Breast epithelium (tissue), 4 donors: ENCODE data around the gene TMOD2. TPM values are rescaled to one million over a fixed set of nuclear protein-coding genes. Genes with fewer than 3 reads are reported as not detected.

Experiments used
- DNase-seq, 2 donors: peaks; one replicate each; pipeline ENCODE4 v3.0.0-alpha.2; 2019; ENCODE audit warnings: low spot score in 2 of 2
- H3K27ac ChIP-seq, 2 donors: fragments of 200-600 bp; sonication (generic) in 1 of 2; one replicate each; pipeline ENCODE4 v1.5.1; 2016 to 2019; ENCODE audit warnings: mild to moderate bottlenecking in 1 of 2
- H3K27me3 ChIP-seq, 2 donors: fragments of 200-600 bp; sonication (generic) in 1 of 2; one replicate each; pipeline versions ENCODE4 v1.5.1 to v1.6.0; 2017 to 2019; ENCODE audit warnings: control low read depth in 1 of 2, mild to moderate bottlenecking in 1 of 2
- H3K36me3 ChIP-seq: fragments of 200-600 bp; one replicate; pipeline ENCODE4 v1.5.1; 2019
- H3K4me1 ChIP-seq, 2 donors: fragments of 200-600 bp; sonication (generic); one replicate each; pipeline ENCODE4 v1.5.1; 2016 to 2019; ENCODE audit warnings: control low read depth in 1 of 2
- H3K4me3 ChIP-seq, 3 donors: fragments of 200-600 bp; sonication (generic); 1 replicate in 2 of 3; 2 replicates in 1 of 3; pipeline ENCODE4 v1.5.1; 2016 to 2019; ENCODE audit warnings: mild to moderate bottlenecking in 3 of 3, moderate library complexity in 2 of 3
- H3K9me3 ChIP-seq, 2 donors: fragments of 200-600 bp; sonication (generic) in 1 of 2; one replicate each; pipeline ENCODE4 v1.5.1; 2016 to 2019; ENCODE audit warnings: control low read depth in 1 of 2
- POLR2A ChIP-seq: fragments of 450-650 bp; IDR thresholded peaks from one replicate; pipeline ENCODE4 v1.6.1; 2016; ENCODE audit warnings: antibody characterized with exemption, mild to moderate bottlenecking, moderate library complexity
- POLR2AphosphoS5 ChIP-seq, 3 donors: sonication (generic); formaldehyde crosslinking; IDR thresholded peaks; one replicate each; pipeline ENCODE4 v1.6.1; 2017; ENCODE audit warnings: antibody characterized with exemption in 3 of 3
- intact Hi-C: fragments of 100-400 bp; cut with DNase I; formaldehyde crosslinking; loops from one replicate; pipeline ENCODE4 v1.15.1; 2023; ENCODE audit warnings: low total_unique reads
- total RNA-seq, 3 donors: library from RNA; depleted of rRNA; stranded (reverse); fragments of >200 nt; gene quantifications; one replicate each; pipeline ENCODE4 v1.1.0, GENCODE V29; 2016
- TF ChIP-seq, protein P1 (sequence below), 3 donors: fragments of 450-650 bp; IDR thresholded peaks; one replicate each; pipeline ENCODE4 v1.5.1; 2016 to 2017; ENCODE audit warnings: antibody characterized with exemption in 3 of 3, mild to moderate bottlenecking in 3 of 3, moderate library complexity in 3 of 3

The TMOD2 gene
- total RNA-seq, 3 donors from 2014 or later: 8.6 to 16.8 (median 11.5) TPM

DNA sequence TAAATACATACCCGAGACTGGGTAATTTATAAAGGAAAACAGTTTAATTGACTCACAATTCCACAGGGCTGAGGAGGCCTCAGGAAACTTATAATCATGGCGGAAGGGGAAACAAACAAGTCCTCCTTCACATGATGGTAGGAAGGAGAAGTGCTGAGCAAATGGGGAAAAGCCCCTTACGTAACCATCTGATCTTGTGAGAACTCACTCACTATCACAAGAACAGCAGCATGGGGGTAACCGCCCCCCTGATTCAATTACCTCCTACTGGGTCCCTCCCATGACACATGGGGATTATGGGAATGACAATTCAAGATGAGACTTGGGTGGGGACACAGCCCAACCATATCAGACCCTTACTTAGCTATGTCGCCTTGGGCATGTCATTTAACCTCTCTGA is 42.4 kb upstream of the TMOD2 start:
- H3K4me3 ChIP-seq: no peak overlapping the region
- H3K4me1 ChIP-seq: no peaks in the 10 kb centered on the region
- no peaks in the 10 kb centered on the region for H3K36me3 ChIP-seq
- H3K27ac ChIP-seq: no peak overlapping the region
- no peak for TF ChIP-seq POLR2AphosphoS5 (IDR thresholded peaks at IDR 0.05)
- no peak for TF ChIP-seq POLR2A
- TF ChIP-seq, protein P1, sequence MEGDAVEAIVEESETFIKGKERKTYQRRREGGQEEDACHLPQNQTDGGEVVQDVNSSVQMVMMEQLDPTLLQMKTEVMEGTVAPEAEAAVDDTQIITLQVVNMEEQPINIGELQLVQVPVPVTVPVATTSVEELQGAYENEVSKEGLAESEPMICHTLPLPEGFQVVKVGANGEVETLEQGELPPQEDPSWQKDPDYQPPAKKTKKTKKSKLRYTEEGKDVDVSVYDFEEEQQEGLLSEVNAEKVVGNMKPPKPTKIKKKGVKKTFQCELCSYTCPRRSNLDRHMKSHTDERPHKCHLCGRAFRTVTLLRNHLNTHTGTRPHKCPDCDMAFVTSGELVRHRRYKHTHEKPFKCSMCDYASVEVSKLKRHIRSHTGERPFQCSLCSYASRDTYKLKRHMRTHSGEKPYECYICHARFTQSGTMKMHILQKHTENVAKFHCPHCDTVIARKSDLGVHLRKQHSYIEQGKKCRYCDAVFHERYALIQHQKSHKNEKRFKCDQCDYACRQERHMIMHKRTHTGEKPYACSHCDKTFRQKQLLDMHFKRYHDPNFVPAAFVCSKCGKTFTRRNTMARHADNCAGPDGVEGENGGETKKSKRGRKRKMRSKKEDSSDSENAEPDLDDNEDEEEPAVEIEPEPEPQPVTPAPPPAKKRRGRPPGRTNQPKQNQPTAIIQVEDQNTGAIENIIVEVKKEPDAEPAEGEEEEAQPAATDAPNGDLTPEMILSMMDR (IDR thresholded peaks at IDR 0.05): no peak
- H3K9me3 ChIP-seq: no peaks in the 10 kb centered on the region
- intact Hi-C loops: no loop called here
- H3K27me3 ChIP-seq: no peaks in the 10 kb centered on the region
- no peak for DNase-seq

DNA sequence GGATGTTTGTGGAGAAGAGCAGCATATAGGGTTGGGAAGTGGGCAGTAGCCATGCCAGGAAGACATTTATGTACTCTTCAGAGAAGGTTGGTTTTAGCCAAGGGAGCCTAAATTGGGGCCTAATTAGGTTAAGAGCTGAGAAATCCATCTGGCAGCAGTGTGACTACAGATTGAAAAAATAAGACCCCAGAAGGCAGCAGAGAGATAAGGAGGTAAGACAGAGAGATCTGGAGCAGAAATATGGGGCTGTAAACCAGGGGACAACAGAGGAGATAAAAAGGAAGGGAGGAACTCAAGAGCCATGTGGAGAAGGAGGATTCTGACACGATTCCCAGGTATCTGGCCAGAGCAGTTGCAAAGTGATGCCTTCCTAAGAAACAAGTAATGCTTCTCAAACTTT is 37.2 kb upstream of the TMOD2 start:
- intact Hi-C loops: no loop called here
- TF ChIP-seq, protein P1 (IDR thresholded peaks at IDR 0.05): no peak

DNA sequence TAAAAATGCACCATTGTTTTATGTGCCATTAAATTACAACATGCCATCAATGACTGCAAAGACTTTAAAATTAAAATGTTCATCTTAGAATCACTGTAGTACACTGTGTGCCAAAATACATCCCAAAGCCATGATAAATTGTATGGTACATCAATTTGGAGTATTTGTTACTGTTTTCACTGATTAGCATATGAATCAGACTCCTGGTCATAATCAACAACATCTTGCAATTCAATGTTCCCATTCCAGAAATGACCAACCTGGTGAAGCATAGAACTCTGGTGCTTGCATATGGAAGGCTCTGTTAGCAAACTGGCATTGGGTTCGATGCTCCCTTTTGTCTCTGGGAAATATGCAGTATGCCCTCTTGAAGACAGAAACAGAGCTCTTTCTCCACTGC is 36.5 kb upstream of the TMOD2 start:
- Histone ChIP-seq H3K27ac (no peak overlapping the region), H3K27me3 (no peaks in the 10 kb centered on the region), H3K4me1 (no peaks in the 10 kb centered on the region), H3K4me3 (no peak overlapping the region), H3K36me3 (no peaks in the 10 kb centered on the region), H3K9me3 (no peaks in the 10 kb centered on the region)
- DNase-seq: no peak
- intact Hi-C loops: no loop called here
- TF ChIP-seq POLR2A (no peak), POLR2AphosphoS5 (IDR thresholded peaks at IDR 0.05) (no peak)
- TF ChIP-seq, protein P1 (IDR thresholded peaks at IDR 0.05): no peak

More for the DNA sequence above, 37.2 kb upstream of the TMOD2 start:
- Histone ChIP-seq H3K27ac (no peak overlapping the region), H3K27me3 (no peaks in the 10 kb centered on the region), H3K36me3 (no peaks in the 10 kb centered on the region), H3K4me3 (no peak overlapping the region), H3K4me1 (no peaks in the 10 kb centered on the region), H3K9me3 (no peaks in the 10 kb centered on the region)
- no peak for DNase-seq

DNA sequence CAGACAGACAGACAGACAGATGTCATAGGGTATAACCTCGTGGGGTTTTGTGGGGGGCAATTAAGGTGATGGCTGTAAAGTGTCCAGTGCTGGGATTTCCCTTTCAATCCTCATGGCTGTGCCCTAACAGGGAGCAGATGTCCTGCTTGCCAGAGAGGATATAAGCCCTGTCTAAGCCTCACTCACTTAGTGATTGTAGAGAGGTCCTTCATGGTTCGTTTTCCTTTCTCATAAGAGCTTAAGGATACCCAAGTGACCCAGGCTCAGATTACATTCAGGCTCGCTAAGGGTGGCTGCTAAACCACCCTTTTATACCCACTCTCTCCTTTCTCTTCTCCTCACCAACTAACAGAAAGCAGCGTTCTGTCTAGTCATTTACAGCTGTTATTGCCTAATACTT is 33.2 kb upstream of the TMOD2 start:
- TF ChIP-seq POLR2AphosphoS5 (IDR thresholded peaks at IDR 0.05): no peak
- TF ChIP-seq POLR2A: no peak

DNA sequence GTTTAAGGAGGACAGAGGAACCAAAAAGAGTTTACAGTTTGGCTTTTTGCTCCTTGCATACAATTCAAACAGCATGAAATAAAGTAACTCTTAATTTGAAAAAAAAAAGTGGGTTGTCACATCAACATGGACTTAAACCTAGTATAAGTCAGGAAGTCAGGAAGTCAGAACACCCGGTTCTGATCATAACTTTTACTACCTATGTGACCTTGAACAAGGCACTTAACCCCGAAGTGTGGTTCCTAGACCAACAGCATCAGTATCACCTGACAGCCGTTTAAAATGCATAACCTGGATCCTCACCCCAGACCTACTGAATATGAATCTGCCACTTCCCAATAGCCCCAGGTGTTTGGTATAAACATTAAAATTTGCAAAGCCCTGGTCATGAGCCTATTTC is 32.7 kb upstream of the TMOD2 start:
- Histone ChIP-seq H3K4me1 (no peaks in the 10 kb centered on the region), H3K27ac (no peak overlapping the region), H3K27me3 (no peaks in the 10 kb centered on the region), H3K9me3 (no peaks in the 10 kb centered on the region), H3K36me3 (no peaks in the 10 kb centered on the region), H3K4me3 (no peak overlapping the region)
- DNase-seq: no peak
- intact Hi-C loops: no loop called here
- TF ChIP-seq POLR2AphosphoS5 (IDR thresholded peaks at IDR 0.05) (no peak), POLR2A (no peak)
- TF ChIP-seq, protein P1 (IDR thresholded peaks at IDR 0.05): no peak

More for the DNA sequence above, 33.2 kb upstream of the TMOD2 start:
- Histone ChIP-seq H3K27me3 (no peaks in the 10 kb centered on the region), H3K9me3 (no peaks in the 10 kb centered on the region), H3K36me3 (no peaks in the 10 kb centered on the region), H3K4me1 (no peaks in the 10 kb centered on the region), H3K4me3 (no peak overlapping the region), H3K27ac (no peak overlapping the region)
- DNase-seq: no peak
- intact Hi-C loops: no loop called here
